NB4 (cell line): ENCODE results near the gene ROBO2.

Source experiments
- CTCF ChIP-seq: IDR thresholded peaks from one replicate; pipeline ENCODE4 v1.5.1; 2012; ENCODE audit warnings: low read depth, low read length
- POLR2A ChIP-seq: IDR thresholded peaks from 2 replicates; pipeline ENCODE4 v1.6.1; 2011; ENCODE audit warnings: mild to moderate bottlenecking; ENCODE audit not compliant: insufficient read length; ENCODE audit errors: extremely low read depth

- TF ChIP-seq CTCF (no peak), POLR2A (no peak)
These were observed 86.1 kb downstream of the ROBO2 start for GRCh38 chr3:77125966-77126365.
